NCI-H1048 (cell line): ENCODE results near the gene CX3CR1.
"Not testable (repeated sequence)": the region's sequence is repeated elsewhere in the genome, so short reads cannot be mapped to it uniquely, and the experiment has no call there.

Experiments used
- DNase-seq: peaks from one replicate; lab custom pipeline; 2025; lab: John Stamatoyannopoulos, UW

Gene CX3CR1, protein sequence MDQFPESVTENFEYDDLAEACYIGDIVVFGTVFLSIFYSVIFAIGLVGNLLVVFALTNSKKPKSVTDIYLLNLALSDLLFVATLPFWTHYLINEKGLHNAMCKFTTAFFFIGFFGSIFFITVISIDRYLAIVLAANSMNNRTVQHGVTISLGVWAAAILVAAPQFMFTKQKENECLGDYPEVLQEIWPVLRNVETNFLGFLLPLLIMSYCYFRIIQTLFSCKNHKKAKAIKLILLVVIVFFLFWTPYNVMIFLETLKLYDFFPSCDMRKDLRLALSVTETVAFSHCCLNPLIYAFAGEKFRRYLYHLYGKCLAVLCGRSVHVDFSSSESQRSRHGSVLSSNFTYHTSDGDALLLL

DNA sequence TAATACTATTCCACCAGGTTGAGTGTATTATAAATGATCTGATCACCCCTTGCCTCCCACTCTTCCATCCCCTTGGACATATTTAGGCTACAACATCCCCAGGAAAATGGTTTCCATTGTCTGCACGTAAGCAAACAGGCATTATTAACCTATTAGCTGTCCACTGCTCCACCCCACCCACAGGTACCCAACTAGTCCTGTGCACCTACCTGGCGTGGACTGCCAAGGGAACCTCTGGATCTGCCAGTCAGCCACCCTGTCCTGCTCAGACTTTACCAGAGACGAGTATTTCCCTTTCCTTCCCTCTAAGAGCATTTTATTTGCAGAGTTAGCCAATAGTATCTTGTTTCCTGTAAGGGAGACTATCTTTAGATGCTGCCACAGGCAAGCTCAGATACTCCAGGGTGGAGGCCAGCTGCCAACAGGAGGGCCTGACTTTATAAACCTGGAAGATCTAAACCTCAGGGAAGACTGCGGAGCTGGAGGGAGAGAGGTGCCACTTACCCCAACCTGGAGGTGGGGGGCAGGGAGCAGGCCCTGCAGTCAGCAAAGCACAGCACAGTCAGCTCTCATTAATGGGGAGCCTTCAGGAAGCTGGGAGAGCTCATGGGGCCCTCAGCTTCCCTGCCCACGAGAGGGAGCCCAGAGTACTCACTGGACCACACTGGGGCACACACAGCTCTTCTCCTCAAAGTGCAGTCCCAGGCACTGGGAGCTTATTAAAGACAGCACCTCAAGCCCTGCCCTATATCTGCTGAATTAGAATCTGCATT is at the start of gene CX3CR1:
Gene CX3CR1 (minus strand): TSS at position 292 of the 773 bp plus-strand sequence. CDS start 13,527 bp downstream, outside the sequence.
- DNase-seq = no peak

DNA sequence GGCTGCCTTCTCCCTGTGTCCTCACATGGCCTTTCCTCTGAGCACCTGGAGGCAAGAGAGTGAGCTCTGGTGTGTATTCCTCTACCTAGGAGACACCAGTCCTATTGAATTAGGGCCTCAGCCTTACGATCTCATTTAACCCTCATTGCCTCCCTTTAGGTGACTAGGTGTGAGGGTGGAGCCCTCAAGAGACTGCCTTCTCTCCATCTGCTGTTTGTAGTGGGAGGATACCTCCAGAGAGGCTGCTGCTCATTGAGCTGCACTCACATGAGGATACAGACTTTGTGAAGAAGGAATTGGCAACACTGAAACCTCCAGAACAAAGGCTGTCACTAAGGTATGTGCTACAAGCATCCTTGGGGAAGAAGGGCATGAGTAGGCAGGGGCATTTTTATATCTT is 49.7 kb upstream of the CX3CR1 start, which contains the start of gene CCR8:
Gene CCR8 (plus strand): TSS at position 217 of the 400 bp plus-strand sequence. CDS start 2,623 bp downstream, outside the sequence.
- no peak for DNase-seq

DNA sequence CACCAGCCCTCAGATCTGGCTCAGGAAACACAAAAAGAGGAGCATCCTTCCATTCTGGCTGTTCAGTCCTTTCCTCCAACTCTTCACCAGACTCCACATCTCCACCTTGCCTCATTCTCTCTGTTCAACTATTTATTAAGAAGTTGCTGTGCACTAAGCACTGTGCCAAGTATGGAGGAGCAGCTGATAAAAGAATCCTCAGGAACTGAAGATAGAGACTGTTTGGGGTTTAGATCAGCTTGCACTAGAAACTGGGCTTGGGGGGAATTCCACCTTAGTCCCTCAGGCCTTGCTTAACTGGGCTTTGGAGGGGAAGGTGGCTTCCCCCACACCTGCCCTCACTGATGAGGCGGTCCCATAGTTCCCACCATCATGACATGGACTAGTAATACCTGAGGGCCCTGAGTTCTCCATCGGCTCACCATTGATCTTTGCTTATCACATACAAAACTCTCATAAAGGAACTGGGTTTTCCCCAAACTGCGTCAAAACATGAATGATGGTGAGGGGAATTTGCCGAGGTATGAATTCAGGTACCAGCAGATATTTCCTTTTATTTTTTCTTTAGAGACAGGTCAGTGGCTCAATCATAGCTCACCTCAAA is 48.0 kb upstream of the CX3CR1 start:
- no peak for DNase-seq

DNA sequence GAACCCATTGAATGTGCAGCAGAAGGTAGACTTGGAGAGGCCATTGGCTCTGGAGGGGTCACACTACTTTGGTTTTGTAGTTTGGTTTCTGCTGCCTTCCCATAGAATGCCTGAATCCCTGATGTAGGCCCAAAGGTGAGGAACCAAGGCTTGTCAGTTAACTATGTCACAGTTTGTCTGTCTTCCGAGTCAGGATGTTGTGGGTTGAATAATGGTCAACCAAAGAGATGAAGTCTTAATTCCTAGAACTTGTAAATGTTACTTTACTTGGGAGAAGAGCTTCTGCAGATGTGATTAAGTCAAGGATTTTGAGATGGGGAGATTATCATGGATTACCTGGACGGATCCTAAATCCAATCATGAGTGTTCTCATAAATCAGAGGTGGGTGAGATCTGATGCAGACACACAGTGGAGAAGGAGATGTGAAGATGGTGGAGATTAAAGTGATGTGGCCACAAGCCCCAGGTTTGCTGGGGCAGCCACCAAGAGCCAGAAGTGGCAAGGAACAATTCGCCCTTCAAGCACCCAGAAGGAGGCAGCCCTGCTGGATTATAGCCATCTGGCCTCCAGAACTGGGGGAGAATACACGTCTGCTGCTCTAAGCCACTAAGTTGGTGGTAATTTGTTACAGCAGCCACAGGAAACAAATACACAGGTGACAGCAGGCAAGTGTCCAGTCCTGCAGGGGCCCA is 47.4 kb upstream of the CX3CR1 start:
- no peak for DNase-seq

DNA sequence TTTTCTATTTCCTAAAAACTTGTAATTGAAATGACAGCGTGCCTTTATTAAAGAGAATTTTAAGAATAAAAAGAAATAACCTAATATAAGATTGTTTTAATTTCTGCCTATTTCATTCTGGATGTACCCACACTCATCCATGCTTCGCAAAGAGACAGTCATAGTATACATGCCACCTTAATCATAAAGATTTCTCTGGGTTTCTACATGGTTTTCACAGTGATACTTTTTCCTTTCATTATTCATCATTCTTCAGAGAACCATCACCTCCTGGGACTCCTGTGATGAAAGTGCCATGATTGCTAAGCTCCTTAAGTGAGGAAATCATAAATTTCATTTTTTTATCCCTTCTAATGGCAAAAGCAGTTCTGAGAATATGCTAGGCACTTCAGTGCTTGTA is 45.4 kb upstream of the CX3CR1 start:
- DNase-seq = no peak

DNA sequence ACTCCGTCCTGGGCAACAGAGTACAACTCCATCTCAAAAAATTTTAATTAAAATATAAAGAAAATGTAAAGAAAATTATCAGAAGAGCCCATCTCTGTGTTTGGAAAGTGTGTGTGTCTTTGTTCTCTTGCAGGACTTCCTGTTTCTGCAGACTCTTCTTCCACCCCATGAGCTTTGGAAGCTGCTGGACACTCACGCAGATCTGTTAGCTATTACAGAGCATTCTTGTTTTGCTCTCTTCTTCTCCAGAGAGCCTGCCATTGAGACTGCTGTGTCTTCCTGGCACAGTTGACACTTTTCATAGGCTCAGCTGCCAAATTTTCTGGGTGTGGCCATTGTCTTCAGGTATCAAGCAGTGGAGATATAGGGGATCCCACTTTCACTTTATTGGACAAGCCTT is 43.7 kb upstream of the CX3CR1 start:
- DNase-seq = no peak

DNA sequence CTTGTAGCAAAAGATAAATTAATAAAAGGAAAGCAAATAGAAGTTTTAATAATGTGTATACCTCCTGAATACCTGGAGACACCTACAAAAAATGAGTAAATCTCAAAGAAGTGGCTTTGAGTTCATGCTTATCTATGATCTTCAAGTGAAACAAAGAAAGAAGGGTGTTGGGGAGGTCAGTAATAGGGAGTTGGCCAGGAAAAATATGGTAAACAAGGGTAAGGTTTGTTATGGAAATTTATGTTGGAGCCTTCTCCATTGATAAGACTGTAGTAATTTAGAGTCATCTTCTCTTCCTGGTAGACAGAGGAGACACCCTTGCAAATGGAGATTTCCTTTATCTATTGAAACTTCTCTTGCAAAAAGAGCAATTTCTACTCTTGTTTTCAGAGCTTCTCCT is 43.1 kb upstream of the CX3CR1 start:
- no peak for DNase-seq

DNA sequence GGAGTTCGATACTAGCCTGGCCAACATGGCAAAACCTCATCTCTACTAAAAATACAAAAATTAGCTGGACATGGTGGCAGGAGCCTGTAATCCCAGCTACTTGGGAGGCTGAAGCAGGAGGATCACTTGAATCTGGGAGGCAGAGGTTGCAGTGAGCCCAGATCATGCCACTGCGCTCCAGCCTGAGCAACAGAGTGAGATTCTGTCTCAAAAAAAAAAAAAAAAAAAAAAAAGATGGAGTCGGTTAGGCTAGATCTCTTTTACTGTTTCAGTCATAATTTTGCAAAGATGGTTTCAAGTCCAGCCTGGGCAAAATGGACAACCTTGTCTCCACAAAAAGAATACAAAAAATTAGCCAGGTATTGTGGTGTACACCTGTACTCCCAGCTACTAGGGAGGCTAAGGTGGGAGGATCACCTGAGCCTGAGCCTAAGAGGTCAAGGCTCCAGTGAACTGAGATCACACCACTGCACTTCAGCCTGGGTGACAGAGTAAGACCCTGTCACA is 42.4 kb upstream of the CX3CR1 start:
- not testable (repeated sequence) for DNase-seq

DNA sequence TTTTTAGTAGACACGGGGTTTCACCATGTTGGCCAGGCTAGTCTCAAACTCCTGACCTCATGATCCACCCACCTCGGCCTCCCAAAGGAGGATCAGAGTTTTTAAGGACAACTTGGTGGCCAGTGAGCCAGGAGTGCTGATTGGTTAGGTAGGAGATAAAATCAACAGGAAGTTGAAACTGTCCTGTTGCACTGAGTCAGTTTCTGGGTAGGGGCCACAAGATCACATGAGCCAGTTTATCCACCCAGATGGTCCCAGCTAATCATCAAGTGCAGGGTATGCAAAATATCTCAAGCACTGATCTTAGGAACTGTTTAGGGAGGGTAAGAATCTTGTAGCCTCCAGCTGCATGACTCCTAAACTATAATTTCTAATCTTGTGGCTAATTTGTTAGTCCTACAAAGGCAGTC is 41.7 kb upstream of the CX3CR1 start:
- not testable (repeated sequence) for DNase-seq

DNA sequence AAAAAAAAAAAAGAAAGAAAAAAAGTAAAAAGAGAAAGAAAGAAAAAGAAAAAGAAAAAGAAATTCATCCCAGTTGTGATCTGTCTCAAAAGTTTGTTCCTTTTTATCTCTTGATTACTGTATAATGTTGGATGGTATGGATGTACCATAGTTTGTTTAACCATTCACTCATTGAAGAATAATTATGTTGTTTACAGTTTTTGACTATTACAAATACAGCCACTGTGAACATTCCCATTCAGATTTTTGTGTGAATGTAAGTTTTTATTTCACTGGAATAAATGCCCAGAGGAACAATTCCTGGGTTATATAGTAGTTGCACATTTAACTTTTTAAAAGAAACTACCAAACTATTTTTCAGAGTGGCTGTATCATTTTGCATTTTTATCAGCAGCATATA is 39.4 kb upstream of the CX3CR1 start:
- DNase-seq = no peak

DNA sequence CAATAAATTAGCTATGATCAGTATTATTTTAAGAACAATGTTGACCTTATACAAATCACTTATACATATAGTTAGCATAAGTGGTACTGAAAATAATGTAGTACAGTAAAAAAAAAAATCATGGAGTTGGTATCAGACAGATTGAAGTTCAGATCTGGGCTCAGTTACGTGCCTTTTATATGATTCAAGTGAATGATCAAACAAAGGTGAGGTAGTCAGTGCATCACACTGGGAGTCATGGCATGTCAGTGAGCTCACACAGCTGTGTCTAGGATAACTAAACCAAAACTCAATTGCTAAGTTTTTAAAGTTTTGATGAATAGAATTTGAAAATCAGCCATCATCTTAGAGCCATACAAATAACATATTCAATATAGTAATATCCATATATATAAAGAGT is 38.5 kb upstream of the CX3CR1 start:
- DNase-seq = no peak

DNA sequence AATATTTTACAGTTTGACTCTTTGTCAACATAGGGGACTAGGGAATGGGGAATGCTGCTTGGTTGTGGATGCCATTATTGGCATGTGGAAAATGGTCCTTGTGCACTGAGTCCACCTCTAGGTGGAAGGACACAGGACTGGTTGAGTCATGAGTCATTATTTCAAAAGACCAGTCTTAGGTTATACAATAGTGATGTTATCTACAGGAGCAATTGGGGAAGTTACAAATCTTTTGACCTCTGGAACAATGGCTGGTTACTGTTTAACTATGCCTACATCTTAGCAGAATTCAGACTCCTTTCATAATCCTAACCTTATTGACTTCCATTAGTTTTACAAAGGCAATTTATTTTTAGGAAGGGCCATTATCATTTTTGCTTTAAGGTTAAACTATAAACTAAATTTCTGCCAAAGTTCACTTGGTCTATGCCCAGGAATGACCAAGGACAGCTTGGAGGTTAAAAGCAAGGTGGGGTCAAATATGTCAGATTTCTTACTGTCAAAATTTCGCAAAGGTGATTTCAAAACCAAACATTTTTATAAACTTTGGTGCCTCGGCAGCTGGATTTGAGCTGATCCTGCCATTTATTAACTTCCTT is 37.8 kb upstream of the CX3CR1 start:
- DNase-seq = no peak

DNA sequence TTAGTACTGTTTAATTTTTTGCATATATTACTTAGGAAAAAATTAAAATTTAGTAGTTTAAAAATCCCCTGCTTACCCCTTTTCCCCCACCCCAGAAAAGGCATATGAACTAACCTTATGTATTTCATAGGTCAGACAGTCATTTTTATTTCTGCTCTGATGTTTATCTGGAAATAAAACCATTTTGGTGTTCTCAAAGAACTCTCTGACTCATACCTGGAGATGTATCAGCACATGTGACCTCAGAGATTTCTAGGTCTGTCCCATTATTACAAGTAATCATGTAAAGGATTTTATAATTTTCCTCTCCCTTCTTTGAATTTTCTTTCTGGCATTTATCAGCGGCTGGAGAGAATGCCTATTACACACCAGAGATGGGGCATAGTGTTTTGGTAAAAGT is 35.6 kb upstream of the CX3CR1 start:
- no peak for DNase-seq

DNA sequence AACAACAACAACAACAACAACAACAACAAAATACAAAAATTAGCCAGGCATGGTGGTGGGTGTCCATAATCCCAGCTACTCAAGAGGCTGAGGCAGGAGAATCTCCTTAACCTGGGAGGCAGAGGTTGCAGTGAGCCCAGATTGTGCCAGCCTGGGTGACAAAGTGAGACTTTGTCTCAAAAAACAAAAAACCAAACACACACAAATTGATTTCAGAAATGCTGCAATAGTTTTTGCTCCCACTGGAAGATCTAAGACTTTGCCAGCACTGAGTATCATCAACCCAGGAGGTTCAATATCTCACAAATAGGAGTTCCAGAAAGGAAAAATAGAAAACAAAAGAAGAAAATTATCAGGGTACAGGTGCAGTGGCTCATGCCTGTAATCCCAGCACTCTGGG is 33.5 kb upstream of the CX3CR1 start:
- no peak for DNase-seq

DNA sequence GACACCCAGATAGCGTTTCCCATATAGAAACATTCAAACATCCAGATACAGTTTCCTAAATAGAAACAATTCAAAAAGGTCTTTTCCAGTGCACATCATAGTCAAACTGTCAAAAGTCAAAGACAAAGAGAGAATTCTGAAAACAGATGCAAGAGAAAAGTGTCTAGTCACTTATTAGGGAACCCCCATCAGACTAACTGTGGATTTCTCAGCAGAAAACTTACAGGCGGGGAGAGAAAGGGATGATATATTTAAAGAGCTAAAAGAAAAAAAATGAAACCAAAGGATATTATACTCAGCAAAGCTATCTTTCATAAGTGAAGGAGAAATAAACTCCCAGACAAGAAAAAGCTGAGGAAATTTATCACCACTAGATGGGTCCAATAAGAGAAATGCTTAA is 22.3 kb upstream of the CX3CR1 start:
- no peak for DNase-seq

DNA sequence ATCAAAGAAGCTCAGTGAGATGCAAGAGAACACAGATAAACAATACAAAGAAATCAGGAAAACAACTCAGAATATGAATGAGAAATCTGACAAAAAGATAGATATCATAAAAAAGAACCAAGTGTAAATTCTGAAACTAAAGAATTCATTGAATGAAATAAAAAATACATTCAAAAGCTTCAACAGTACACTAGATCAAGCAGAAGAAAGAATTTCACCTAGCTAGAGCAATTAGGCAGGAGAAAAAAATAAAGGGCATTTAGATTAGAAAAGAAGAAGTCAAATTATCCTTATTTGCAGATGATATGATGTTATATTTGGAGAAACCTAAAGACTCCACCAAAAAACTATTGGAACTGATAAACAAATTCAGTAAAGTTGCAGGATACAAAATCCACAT is 19.4 kb upstream of the CX3CR1 start:
- no peak for DNase-seq

DNA sequence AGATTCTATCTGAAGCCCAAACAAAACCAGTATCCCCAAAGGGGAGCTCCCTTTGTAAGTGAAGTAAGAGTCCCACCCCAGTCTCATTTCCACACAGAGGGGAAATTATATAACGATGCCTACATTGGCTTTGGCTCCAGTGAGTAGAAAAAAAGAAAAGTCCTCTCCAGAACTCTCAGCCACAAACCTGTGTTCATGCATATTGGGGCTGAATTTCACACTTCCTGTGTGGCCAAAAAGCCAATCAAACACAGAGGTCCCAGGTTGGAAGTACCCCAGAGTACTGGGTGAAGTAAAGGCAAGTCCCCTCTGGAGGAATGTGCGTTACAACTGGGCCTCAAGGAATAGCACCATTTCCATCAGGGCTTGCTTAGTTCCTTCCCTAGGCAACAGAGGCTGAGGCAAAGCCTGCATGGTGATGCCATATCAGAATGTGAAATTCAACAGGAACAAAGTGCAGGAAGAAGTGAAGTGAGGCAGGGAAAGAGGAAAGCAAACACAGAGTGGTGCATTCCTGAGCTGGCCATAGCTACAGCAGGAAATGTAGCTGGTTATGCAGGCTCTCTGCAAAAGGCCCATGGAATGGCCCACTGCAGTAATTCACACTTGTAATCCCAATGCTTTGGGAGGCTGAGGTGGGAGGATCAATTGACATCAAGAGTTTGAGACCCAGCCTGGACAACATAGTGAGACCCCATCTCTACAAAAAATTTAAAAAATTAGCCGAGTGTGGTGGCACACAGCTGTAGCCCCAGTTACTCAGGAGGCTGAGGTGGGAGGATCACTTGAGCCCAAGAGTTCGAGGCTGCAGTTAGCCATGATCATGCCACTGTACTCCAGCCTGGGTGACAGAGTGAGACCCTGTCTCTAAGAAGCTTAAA is 16.6 kb upstream of the CX3CR1 start:
- no peak for DNase-seq

DNA sequence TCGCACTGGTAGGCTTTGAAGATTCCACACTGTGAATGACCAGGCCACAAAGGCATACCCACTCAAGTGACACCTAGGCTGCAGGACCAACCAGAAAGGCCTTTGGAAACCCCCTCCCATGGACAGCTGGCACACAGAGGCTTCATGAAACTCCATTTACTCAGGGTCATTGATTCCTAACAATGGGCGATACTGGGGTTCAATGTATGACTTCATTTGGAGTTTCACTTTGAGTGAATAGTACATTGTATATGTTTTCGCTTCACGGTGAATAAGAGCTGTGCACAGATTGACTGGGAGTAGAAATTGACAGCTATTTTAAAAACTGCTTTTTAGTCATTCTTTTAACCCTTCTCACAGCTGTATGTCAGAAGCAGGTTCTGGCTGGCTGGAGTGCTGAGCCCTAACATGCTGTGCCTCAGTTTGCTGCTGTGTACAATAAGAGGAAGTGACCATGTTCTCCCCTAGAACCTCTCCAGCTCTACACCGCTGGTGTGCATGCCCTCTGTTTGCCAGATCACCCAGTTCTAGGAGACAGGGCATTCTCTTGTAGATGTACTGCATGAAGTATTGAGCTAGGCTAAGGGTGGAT is 15.4 kb upstream of the CX3CR1 start:
- no peak for DNase-seq

DNA sequence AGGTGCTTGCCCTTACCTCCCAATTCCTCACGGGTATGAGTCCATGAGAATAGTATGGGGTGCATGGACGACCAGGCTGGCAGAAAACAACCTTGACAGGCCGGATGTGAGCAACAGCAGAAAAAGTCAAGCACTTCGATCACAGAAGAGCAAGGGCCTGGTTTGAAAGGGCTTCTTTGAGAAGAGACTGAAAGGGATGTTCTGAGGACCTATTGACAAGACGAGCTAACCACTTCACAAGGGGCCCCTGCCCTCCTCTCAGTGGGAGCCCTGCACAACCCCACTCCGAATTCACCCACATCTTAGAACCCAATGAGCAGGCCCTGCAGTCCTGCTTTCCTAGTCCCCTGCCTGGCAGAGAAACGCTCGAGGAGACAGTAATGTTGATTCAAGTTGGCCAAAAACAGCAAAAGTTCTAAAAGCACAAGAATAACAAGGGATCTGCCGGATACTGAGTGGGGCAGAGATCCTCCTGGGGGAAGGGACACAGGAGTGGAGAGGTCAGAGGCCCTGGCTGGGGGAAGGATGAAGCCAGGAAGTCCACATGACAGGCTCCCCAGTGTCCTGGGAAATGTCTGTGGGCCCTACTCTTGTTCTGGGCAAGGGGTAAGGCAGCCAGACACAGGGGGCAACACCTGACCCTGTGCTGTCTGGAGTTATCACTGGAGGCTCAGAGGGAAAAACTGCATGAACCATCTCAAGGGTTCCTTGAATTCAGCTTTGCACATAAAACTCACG is 14.8 kb upstream of the CX3CR1 start:
- DNase-seq = no peak

DNA sequence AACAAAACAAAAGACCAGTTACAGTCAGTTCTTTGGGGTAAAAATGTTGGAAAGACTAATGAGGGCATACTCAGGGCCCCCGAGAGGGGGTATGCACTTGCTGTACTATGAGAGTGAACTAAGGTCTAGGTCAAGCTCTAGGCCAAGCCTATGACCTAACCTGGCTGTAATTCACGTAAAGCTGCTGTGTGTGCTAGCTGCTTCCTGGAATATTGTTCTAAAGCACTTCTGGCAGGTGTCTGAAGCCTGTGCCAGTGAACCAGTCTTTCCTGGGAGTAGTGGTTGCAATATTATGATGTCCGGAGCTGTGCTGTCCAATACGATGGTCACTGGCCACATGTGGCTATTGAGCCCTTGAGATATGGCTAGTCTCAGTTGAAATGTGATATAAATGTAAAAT is 13.1 kb upstream of the CX3CR1 start:
- DNase-seq = no peak
